NCI-H146 treated with DMSO at 0.1 percent for 48 hours (cell line): ENCODE data around the gene C1D.
"Not testable (repeated sequence)": the region's sequence is repeated elsewhere in the genome, so short reads cannot be mapped to it uniquely, and the experiment has no call there.

Source experiments
- DNase-seq: peaks from one replicate; lab custom pipeline; 2025; ENCODE audit not compliant: unreplicated experiment; lab: John Stamatoyannopoulos, UW

C1D gene, protein sequence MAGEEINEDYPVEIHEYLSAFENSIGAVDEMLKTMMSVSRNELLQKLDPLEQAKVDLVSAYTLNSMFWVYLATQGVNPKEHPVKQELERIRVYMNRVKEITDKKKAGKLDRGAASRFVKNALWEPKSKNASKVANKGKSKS

DNA sequence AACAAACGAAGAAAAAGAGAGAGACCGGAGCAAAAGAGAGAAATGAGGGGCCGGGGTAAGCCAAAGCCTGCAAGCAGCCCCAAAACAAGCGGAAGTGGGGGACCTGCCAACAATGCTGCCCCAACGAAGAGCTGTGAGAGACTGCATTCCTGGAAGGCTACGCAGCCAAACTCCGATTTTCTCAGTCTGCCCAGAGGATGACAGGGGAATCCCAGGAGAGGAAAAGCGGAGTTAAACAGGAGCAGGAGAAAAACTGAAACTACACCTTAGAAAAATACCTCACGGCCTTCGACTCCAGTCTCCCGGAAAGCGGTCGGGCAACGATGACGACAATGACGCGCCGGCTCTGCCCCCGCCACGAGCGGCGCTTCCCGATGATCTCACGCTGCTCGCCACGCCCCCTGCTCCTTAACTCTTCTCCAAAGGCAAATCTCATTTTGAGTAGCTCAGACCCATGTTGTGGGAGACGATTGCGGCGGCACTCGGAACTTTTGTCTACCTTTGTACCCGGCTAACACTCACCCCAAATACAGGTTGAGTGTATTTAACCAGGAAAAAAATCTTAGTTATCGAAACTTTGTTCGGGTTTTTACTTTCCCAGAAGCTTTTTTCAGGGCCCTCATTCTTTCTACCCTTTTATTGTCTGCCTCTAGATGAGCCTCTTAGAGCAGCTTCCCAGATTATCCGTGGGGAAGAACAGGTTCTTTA is at the start of gene C1D:
Gene C1D (minus strand): TSS at position 325 of the 708 bp plus-strand sequence. CDS start 15,694 bp downstream, outside the sequence.
- peak; percentile 86 for DNase-seq

DNA sequence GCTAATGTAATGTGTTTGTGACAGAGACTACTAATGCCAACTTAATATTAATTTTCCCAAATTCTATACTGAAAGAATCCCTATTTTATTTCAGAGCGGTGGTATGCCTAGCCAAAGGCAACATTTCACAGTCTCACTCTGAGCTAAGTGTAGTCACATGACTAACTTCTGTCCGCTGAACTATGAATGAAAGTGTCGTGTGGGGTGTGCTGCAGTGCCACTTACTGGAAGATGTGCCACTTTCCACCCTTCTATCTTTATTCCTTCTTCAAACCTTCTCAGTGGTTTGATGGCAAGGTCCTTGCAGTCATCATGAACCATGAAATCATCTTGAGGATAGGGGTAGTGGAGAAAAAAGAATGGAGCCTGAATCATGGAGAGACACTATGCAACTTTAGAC is 47.3 kb upstream of the C1D start:
- no peak for DNase-seq

DNA sequence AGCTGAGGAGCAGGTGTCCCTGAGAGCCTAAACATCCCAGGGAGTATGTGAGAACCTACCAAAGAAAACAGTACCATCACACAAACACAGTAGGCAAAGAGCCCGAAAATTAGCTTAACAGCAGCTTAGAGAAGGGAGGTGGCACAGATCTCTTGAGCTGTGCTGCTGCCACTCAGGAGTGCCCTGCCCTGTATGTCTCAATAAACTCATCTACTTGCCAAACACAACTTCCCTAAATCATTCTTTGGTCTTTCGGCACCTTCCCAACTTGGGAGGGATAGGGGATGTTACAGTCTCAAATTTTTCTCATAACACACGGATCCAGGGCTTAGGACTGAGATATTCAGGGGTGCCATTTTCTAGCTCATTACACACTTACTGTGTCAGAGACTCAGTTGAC is 45.3 kb upstream of the C1D start:
- DNase-seq, result no peak

DNA sequence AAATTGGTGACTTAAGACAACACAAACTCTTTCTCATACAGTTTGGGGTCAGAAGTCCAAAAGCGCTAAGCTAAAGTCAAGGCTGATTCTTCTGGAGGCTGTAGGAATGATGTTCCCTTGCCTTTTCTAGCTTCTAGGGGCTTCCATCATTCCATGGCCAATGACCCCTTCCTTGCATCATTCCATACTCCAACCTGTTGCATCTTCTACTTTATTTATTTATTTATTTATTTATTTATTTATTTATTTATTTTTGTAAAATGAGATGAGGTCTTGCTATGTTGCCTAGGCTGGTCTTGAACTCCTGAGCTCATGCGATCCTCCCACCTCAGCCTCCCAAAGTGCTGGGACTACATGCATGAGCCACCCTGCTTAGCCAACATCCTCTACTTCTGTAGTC is 44.7 kb upstream of the C1D start:
- no peak for DNase-seq

DNA sequence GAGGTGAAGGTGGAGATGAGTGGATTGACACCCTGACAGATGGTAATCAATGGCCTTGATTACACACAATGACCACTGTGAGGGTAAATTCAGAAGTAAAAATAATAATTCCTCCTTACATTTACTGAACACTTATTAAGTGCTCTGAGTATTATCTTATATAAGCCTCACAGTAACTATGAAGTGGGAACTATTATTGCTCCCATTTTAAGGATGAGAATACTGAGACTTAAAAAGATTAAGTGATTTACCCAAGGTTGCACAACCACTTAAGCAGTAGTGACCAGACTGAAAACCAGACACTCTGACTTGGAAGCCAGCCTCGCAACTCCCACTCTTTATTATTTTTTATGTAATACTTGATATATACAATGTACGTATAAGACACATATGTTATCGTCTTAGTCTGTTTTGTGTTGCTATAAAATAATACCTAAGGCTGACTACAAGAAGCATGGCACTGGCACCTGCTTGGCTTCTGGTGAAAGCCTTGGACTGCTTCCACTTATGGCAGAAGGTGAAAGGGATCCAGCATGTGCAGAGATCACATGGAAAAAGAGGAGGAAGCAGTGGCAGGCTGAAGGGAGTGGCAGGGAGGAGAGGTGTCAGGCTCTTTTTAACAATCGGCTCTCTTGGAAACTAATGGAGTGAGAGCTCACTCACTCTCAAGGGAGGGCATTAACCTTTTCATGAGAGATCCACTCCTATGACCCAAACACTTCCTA is 41.5 kb upstream of the C1D start:
- DNase-seq, result no peak

DNA sequence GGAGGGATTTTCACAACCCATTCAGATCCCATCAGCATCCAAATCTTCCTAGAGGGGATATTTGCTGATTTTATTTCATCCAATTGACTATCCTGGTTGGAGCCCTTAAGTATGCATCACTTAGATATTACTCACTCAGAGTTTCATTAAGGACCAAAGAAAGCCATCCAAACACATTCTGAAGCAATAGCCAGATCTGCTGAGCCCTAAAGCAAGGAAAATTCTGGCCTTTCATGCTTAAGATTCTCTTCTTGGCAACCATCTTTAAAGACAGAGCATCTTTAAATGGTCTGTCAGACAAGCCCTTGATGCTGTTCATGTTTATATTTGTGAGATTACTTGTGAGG is 40.9 kb upstream of the C1D start:
- no peak for DNase-seq

DNA sequence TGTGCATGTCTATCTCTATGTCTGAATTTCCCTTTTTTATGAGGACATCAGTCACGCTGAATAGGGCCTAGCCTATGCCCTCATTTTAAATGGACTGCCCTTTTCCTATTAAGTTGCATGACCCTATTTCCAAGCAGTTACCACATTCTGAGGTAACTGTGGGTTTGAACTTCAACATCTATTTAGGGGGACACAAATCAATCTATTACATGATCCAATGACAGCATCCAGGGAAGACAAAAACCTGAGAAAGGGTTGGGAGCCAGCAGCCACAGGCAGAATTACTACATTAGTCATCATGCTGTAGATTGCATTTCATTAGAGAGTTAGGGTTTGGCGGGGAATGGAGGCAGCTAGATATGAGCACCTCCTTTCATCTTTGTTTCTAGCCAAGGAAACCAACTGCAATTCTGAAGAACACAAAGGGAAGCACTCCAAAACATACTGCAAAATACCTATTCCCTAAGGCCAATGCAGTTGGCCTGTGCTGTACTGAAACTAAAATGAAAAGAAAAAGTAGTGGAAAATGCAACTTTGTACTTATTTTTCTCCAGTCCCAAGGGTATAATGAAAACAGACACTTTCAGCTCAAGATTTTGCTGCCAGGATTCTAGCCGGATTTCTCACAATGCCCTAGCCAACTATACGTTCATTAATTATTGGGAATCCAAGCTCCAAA is 40.4 kb upstream of the C1D start:
- DNase-seq, result no peak

DNA sequence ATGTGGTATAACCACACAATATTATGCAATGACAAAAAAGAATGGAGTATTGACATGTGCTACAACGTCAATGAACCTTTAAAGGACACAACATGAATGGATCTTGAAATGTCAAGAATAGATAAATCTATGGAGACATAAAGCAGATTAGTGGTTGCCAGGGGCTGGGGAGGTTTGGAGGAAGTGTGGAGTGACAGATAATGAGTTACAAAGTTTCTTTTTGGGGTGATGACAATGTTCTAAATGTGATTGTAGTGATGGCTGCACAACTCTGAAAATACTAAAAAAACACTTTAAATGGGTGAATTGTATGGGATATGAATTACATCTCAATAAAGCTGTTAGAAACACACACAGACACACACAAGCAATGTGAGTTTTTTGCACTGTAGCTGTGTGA is 37.4 kb upstream of the C1D start:
- DNase-seq, result no peak

DNA sequence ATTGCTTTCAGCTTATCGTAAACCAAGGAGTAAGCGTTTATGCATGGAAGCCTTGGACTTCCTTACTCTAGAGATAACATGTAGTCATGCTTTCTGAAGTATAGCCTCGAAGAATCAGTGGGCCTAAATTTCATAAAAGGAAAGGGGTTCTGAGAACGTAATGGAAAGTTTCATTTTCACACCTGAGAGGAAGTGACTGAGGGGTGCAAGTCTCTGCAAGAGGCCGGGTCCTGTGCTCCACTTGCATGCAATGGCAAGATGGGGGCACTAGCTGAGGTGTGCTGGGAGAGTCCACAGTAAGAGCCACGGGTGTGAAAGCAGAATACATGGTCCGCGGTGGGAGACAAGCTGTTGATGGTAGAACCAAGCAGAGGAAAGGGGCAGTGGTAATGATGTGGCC is 36.5 kb upstream of the C1D start:
- DNase-seq, result no peak

DNA sequence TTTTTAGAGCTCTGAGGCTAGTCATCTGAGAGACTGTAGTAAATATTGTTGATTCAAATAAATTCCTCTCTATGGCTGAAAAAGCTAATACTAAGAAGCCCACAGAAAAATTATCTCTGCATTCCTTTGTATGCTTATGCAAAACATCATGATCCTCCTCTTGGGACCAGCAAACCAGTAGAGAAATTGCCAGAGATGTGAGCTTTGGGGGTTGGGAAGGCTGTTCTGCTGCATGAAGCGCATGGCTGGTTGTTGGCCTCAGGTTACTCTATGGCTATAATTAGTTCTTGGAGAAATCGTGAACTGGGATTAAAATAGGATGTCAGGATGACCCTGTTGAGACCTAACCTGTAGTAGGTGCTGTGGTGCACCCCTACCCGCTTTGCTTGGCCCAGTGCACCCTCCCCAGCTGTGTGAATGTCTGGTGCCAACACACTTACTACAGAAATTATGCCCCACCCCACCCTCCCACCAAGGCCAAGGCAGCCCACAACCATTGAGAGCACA is 35.5 kb upstream of the C1D start:
- DNase-seq, result no peak

DNA sequence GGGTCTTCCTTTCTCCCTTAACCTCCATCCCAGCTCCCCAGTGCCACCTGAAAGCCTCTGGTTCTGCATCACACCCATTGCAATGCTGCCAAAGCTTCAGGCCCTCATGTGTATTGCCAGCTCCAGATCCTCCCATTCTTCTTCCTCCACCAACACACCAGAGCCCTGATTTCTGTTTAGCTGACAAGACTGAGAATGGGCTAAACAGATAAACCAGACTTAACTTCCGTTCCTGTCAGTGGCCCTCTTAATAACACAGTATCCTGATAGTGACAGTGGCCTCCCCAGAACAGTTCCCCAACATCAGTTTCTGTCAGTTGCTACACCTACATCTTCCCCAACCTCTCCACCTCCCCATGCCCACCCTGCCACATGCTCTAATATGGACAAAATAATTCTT is 31.3 kb upstream of the C1D start:
- DNase-seq, result no peak

DNA sequence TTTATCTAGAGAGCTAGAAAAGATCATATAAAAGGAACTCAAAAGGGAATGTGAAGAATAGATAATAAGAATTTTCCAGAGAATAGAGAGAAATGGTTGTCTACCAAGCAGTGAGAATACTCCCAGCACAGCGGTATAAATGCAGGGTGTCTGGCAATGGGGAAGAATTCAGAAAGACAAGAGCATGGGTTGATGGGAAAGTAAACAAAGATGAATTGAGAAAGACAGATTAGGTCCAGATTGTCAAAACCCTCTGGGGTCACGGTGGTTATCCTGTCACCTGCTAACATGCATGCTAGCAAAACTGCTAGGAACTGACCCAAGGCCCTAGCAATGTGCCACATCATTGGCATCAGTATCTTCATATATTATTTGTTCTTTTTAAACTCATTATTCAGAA is 30.8 kb upstream of the C1D start:
- no peak for DNase-seq

DNA sequence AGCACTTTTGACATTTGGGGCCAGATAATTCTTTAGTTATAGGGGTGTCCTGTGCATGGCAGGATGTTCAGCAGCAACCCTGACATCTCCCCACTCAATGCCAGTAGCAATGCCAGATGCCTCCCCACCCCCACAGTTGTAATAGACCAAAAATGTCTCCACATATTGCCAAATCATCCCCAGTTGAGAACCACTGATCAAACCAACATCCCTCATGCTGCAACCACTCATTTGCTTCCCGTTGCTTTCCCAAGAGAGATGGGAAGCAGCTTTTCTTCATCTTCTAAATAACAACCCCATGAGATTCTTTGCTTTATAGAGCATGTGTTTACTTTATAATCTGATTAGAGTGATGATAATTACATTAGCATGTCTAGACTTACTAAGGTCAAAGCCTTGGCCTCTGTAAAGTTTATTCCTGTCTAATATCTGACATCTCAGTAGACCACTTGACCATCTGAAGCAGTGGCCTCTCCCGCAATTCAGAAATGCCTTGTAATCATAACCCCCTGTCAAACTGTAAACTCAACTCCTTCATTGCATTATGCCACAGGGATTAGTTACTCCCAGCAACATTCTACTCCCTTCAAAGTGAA is 28.7 kb upstream of the C1D start:
- DNase-seq, result no peak

DNA sequence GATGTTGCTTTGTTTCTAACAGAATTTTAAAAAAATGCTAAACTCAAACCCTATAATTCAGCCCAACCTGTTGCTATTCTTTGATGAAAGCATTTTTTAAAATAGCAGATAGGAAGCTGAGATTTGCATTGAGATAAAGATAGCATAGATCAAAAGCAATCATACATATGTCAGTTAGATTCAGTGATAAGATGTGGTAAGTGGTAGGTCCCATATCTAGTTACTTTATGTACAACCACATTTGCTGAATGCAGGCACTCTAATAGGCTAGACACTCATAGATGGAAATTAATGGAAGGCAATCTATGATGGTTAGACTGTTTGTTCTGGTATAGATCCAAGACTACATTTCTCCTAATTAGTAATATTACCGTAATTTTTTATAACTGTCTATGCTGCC is 27.2 kb upstream of the C1D start:
- DNase-seq, result no peak

DNA sequence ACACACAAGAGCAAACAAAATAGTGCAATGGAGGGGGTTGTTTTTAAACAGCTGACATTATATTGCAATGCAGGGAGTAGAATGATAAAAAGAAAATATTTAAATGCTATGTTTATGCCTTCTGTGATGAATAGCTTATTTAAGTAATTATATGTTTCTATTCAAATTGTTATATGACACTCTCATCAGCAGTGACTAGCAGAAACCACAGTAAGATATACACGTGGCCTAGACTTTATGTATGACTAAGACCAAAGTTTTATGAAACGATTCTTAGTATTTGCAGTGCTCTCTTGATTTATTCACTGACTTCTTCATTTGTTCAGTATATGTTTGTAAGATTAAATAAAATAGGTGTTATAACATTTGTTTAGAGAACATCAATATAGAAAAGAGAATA is 26.1 kb upstream of the C1D start:
- no peak for DNase-seq

DNA sequence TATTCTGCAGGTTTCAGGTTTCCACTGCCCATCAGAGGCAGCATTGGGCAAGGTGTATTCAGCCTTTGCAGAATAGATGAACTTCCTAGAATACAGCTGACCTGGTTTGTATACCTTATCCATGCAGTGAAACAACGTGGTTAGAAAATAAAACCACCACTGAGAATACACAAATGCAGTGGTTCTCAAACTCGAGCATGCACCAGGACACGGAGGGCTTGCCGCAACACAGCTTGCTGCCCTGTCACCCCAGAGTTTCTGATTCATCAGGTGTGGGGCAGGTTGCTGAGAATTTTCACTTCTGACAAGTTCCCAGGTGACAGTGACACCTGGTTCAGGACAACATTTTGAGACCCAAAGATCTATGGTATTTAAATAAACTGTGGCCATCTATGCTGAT is 23.4 kb upstream of the C1D start:
- no peak for DNase-seq

DNA sequence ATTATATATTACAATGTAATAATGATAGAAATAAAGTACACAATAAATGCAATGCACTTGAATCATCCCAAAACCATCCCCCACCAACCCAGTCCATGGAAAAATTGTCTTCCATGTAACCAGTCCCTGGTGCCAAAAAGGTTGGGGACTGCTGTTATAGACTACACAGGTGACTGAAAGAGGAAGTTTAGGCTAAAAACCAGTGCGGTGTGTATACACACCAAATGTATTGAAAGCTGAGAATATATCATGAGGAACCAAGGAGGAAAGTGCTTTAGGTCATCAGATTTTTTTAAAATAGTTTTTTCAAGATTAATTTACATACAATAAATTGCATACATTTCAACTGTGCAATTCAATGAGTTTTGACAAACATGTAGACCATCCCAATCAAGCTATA is 20.5 kb upstream of the C1D start:
- DNase-seq, result no peak

DNA sequence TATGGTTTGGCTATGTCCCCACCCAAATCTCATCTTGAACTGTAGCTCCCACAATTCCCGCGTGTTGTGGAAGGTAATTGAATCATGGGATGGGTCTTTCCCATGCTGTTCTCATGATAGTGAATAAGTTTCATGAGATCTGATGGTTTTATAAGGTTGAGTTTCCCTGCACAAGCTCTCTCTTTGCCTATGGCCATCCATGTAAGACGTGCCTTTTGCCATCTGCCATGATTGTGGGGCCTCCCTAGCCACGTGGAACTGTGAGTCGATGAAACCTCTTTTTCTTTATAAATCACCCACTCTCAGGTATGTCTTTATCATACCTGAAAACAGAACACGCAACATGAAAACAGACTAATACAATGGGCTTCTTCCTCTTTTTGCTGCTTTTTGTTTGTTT is 11.2 kb upstream of the C1D start:
- no peak for DNase-seq

DNA sequence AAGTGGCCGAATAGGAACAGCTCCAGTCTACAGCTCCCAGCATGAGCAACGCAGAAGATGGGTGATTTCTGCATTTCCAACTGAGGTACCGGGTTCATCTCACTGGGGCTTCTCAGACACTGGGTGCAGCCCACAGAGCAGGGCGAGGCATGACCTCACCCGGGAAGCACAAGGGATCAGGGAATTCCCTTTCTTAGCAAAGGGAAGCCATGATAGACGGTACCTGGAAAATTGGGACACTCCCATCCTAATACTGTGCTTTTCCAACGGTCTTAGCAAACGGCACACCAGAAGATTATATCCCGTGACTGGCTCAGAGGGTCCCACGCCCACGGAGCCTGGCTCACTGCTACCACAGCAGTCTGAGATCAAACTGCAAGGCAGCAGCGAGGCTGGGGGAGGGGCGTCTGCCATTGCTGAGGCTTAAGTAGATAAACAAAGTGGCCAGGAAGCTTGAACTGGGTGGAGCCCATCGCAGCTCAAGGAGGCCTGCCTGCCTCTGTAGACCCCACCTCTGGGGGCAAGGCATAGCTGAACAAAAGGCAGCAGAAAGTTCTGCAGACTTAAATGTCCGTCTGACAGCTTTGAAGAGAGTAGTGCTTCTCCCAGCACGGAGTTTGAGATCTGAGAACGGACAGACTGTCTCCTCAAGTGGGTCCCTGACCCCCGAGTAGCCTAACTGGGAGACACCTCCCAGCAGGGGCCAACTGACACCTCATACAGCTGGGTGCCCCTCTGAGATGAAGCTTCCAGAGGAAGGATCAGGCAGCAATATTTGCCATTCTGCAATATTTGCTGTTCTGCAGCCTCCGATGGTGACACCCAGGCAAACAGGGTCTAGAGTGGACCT is 1.2 kb upstream of the C1D start:
- DNase-seq, result not testable (repeated sequence)

DNA sequence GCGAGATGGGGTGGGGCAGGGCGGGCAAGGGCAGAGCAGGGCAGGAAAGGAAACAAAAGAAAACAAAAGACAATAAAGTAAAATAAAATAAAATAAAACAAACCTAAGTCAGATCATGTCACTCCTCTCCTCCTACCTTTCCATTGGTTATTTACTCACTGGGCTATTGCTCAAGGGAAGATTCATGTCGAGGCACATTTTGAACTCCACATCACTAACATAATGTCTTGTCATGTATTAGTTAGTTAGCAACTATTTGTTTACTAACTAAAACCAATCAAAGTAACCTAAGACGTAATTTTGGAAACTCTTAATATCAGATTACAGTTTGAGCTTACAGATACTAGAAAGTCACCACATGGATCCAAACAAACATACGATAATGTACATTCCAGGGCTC is 2.2 kb downstream of the C1D start:
- no peak for DNase-seq
